Colonic mucosa (tissue), 4 donors: ENCODE measurements around the gene FEZF1. TPM values are rescaled to one million over a fixed set of nuclear protein-coding genes. Genes with fewer than 3 reads are reported as not detected.

Experiments
- DNase-seq: peaks from one replicate; pipeline ENCODE4 v3.0.0-alpha.2; 2020
- H3K27ac ChIP-seq: fragments of 200-600 bp; one replicate; pipeline ENCODE4 v1.8.0; 2021
- H3K27me3 ChIP-seq: fragments of 200-600 bp; one replicate; pipeline ENCODE4 v1.8.0; 2021
- H3K36me3 ChIP-seq: fragments of 200-600 bp; one replicate; pipeline ENCODE4 v1.8.0; 2021
- H3K4me1 ChIP-seq: fragments of 200-600 bp; one replicate; pipeline ENCODE4 v1.8.0; 2021; ENCODE audit warnings: mild to moderate bottlenecking
- H3K4me3 ChIP-seq: fragments of 200-600 bp; one replicate; pipeline ENCODE4 v1.8.0; 2021
- H3K9ac ChIP-seq, 2 donors: one replicate each; pipeline ENCODE4 v1.7.0; 2013; ENCODE audit warnings: control low read depth in 2 of 2, low read depth in 2 of 2, low read length in 2 of 2
- H3K9me3 ChIP-seq: fragments of 200-600 bp; one replicate; pipeline ENCODE4 v1.8.0; 2021
- intact Hi-C: fragments of 100-400 bp; cut with DNase I; formaldehyde crosslinking; loops from one replicate; pipeline ENCODE4 v1.14.1; 2022
- total RNA-seq, 2 donors: library from RNA; stranded (reverse); fragmentation: NEBNext Ultra II Directional in 1 of 2; extraction: Animal tissue kit (Norgen Biotek cat#: 25700) in 1 of 2; gene quantifications; one replicate each; pipeline ENCODE4 v1.2.1, GENCODE V29; 2021
- TF ChIP-seq, protein P1 (sequence below): fragments of 200-600 bp; IDR thresholded peaks from one replicate; pipeline ENCODE4 v1.8.0; 2022; ENCODE audit warnings: antibody characterized with exemption, mild to moderate bottlenecking
- donor health status: healthy.
- donor health status: DM: no; HTN: no; CAD: no.
- donor health status: DM: no; HTN: no; CAD: no.

FEZF1 gene
- total RNA-seq, 2 donors from 2014 or later: not detected

DNA sequence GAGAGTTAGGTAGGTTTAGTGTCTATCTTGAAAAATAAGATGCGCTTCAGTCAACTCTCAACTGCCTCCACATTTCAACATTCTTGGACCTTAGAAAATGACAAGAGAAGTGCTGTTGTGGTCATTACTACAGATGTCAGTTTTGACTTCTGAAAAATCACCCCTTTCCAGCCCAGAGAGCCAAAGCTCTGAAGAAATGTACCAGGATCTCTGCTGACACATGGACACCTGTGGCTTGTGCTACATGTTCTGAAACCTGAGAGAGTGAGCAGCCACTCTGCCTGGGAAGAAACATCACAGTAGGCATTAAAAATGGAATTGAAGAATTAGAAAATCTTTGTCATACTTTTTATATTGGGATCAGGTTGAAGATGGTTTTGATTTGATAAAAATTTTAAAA lies 35.9 kb upstream of the FEZF1 start:
- no peaks in the 10 kb centered on the region for H3K27me3 ChIP-seq
- H3K9ac ChIP-seq: no peak overlapping the region
- no peaks in the 10 kb centered on the region for H3K36me3 ChIP-seq
- intact Hi-C loops: no loop called here
- no peaks in the 10 kb centered on the region for H3K4me1 ChIP-seq
- TF ChIP-seq, protein P1, sequence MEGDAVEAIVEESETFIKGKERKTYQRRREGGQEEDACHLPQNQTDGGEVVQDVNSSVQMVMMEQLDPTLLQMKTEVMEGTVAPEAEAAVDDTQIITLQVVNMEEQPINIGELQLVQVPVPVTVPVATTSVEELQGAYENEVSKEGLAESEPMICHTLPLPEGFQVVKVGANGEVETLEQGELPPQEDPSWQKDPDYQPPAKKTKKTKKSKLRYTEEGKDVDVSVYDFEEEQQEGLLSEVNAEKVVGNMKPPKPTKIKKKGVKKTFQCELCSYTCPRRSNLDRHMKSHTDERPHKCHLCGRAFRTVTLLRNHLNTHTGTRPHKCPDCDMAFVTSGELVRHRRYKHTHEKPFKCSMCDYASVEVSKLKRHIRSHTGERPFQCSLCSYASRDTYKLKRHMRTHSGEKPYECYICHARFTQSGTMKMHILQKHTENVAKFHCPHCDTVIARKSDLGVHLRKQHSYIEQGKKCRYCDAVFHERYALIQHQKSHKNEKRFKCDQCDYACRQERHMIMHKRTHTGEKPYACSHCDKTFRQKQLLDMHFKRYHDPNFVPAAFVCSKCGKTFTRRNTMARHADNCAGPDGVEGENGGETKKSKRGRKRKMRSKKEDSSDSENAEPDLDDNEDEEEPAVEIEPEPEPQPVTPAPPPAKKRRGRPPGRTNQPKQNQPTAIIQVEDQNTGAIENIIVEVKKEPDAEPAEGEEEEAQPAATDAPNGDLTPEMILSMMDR: no peak
- DNase-seq: no peak
- H3K9me3 ChIP-seq: no peaks in the 10 kb centered on the region
- no peak overlapping the region for H3K27ac ChIP-seq
- H3K4me3 ChIP-seq: no peak overlapping the region

DNA sequence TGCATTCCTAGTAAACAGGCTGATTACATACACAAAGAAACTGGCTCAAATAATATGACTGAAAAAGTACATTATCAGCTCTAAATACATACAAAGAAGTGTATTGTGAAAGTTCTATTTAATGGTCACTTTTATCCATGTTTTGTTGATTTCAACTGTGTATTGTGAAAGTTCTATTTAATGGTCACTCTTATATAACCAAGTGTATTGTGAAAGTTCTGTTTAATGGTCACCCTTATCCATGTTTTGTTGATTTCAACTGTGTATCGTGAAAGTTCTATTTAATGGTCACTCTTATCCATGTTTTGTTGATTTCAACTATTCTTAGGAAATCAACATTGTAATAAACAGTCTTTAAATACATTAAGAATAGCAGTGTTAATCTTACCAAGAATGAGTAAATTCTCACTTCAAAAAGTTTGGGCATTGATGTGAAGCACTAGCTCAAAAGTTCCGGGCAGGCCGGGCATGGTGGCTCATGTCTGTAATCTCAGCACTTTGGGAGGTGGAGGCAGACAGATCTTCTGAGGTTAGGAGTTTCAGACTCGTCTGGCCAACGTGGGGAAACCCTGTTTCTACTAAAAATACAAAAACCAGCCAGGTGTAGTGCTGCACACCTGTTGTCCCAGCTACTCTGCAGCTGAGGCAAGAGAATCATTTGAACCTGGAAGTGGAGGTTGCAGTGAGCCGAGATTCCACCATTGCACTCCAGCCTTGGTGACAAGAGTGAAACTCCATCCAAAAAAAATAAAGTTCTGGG lies 34.8 kb upstream of the FEZF1 start:
- no peak for DNase-seq
- H3K4me1 ChIP-seq: no peaks in the 10 kb centered on the region
- no peaks in the 10 kb centered on the region for H3K27me3 ChIP-seq
- TF ChIP-seq, protein P1: no peak
- intact Hi-C loops: no loop called here
- no peak overlapping the region for H3K27ac ChIP-seq
- H3K9ac ChIP-seq: no peak overlapping the region
- H3K9me3 ChIP-seq: no peaks in the 10 kb centered on the region
- H3K4me3 ChIP-seq: no peak overlapping the region
- H3K36me3 ChIP-seq: no peaks in the 10 kb centered on the region

DNA sequence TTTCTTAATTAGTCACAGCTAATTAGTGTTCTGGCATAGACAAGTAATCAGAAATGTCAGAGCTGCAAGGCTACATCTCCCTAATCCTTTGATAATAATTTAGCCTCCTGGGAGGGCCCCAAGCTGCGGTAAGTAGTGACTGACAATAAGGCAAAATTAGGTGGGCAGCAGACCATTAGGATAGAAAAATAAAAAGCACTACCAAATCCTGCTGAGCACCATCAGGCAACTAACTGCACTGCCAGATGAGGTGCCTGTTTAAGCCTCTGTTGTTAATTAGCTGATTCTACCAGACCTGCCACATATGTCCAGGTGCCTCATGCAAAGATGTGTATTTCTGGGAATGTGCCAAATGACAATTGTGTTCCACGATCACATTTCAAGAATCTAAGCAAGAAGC lies 32.5 kb upstream of the FEZF1 start:
- Histone ChIP-seq H3K27me3 (no peaks in the 10 kb centered on the region), H3K4me1 (no peaks in the 10 kb centered on the region), H3K9me3 (no peaks in the 10 kb centered on the region), H3K36me3 (no peaks in the 10 kb centered on the region), H3K27ac (no peak overlapping the region), H3K9ac (no peak overlapping the region), H3K4me3 (no peak overlapping the region)
- intact Hi-C loops: no loop called here
- TF ChIP-seq, protein P1: no peak
- DNase-seq: no peak

DNA sequence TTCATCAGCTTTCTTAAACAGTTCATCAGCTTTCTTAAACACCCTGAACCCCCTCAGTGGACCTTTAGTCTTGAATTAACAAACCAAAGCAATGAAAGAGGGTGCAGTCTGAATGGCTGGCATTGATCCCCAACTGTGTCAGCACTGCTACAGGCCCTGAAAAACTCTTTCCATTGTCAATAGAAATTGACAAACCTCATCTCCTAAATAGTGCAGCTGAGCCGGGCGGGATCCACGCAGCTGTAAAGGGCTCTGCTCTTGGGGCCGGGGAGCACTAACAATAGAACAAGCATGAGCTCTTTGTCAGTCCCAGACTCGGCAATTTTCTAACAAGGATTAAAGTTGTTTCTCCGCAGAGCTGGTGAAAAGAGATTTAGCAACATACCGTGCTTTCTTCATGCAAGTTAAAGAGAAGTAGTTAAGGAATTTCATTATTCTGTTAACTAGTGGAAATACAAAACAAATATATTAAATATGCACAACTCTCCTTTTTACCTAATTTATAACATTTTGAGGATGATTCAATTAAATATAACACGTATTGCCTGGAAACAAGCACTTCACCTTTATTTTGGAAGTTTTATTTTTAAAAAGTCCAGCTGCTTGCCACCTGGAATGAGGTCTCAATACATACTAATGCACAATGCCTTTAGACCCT lies 24.7 kb upstream of the FEZF1 start:
- no peaks in the 10 kb centered on the region for H3K9me3 ChIP-seq
- no peak for DNase-seq
- TF ChIP-seq, protein P1: no peak

DNA sequence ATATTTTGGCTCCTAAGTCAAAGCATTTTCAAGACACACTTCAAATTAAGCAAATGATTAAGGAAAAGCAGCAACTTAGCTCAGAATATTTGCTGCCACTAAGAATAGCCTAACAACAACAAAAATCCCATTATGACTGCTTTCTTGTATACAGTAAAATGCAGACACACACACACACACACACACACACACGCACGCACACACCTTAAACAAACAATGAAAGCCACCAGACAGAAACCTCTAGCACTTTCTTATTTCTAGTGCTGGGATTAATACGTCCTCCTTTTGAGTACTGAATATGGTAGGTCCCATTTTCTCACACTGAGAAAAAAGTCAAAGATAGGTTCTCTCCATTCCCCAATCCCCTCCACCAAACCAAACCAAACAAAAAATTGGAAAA lies 23.4 kb upstream of the FEZF1 start:
- TF ChIP-seq, protein P1: no peak
- intact Hi-C loops: no loop called here
- no peak overlapping the region for H3K4me3 ChIP-seq
- no peak overlapping the region for H3K9ac ChIP-seq
- H3K27ac ChIP-seq: no peak overlapping the region
- DNase-seq: no peak
- no peaks in the 10 kb centered on the region for H3K4me1 ChIP-seq
- no peaks in the 10 kb centered on the region for H3K9me3 ChIP-seq
- no peaks in the 10 kb centered on the region for H3K27me3 ChIP-seq
- H3K36me3 ChIP-seq: no peaks in the 10 kb centered on the region

More for the DNA sequence above, 24.7 kb upstream of the FEZF1 start:
- Histone ChIP-seq H3K36me3 (no peaks in the 10 kb centered on the region), H3K4me1 (no peaks in the 10 kb centered on the region), H3K4me3 (no peak overlapping the region), H3K9ac (no peak overlapping the region), H3K27me3 (no peaks in the 10 kb centered on the region), H3K27ac (no peak overlapping the region)
- intact Hi-C loops: no loop called here
